MCF 10A (cell line): ENCODE data around the gene XK. TPM values are rescaled to one million over a fixed set of nuclear protein-coding genes. Genes with fewer than 3 reads are reported as not detected.

Experiments used
- BruUV-seq: library from RNA; stranded (reverse); fragments of 400-500 nt; replicated peaks from 2 replicates; lab custom pipeline; 2021; lab: Mats Ljungman, UMichigan
- CTCF ChIA-PET: fragments of 300-600 bp; sonication (Branson Sonifier 250); formaldehyde crosslinking; extraction: SDS; loops from one replicate; lab custom pipeline; 2021; ENCODE audit warnings: antibody characterized with exemption, inconsistent platforms; lab: Yijun Ruan, JAX
- POLR2A ChIA-PET: fragments of 300-600, 350-650 bp; sonication (Branson Sonifier 250); formaldehyde crosslinking; extraction: SDS; loops from one replicate; lab custom pipeline; 2020; ENCODE audit warnings: antibody characterized with exemption, inconsistent platforms; lab: Yijun Ruan, JAX
- DNase-seq: peaks from one replicate; pipeline ENCODE4 v3.0.0-alpha.2; 2018; ENCODE audit not compliant: unreplicated experiment
- H3K27ac Mint-ChIP-seq: one replicate; pipeline ENCODE4 v1.8.0; 2022; ENCODE audit warnings: mild to moderate bottlenecking, low read depth, mixed read lengths; ENCODE audit not compliant: unreplicated experiment
- H3K27me3 Mint-ChIP-seq: one replicate; pipeline ENCODE4 v1.8.0; 2022; ENCODE audit warnings: mixed read lengths; ENCODE audit not compliant: insufficient read depth, unreplicated experiment
- H3K36me3 Mint-ChIP-seq: one replicate; pipeline ENCODE4 v1.8.0; 2022; ENCODE audit warnings: mild to moderate bottlenecking, moderate library complexity, mixed read lengths; ENCODE audit not compliant: insufficient read depth, unreplicated experiment
- H3K4me1 Mint-ChIP-seq: one replicate; pipeline ENCODE4 v1.8.0; 2022; ENCODE audit warnings: mixed read lengths; ENCODE audit not compliant: insufficient read depth, unreplicated experiment
- H3K4me3 Mint-ChIP-seq: one replicate; pipeline ENCODE4 v1.8.0; 2022; ENCODE audit warnings: mild to moderate bottlenecking, moderate library complexity, mixed read lengths; ENCODE audit not compliant: unreplicated experiment
- H3K9me3 Mint-ChIP-seq: one replicate; pipeline ENCODE4 v1.8.0; 2022; ENCODE audit warnings: mixed read lengths; ENCODE audit not compliant: unreplicated experiment
- CTCF ChIP-seq: fragments of 200-600 bp; IDR thresholded peaks from one replicate; pipeline ENCODE4 v1.8.0; 2022; ENCODE audit warnings: antibody characterized with exemption, mild to moderate bottlenecking; ENCODE audit not compliant: unreplicated experiment
- intact Hi-C: fragments of 100-400 bp; cut with micrococcal nuclease; formaldehyde crosslinking; loops from 2 replicates; pipeline ENCODE4 v1.14.1; 2022
- total RNA-seq: library from RNA; stranded (reverse); gene quantifications from 2 replicates; pipeline ENCODE4 v1.2.3, GENCODE V29; 2022

XK gene
- total RNA-seq, 1 experiment from 2014 or later, result 0.63 TPM

- intact Hi-C loops, result no loop called here
- ChIA-PET CTCF (no interaction called here), POLR2A (no interaction called here)
- H3K27ac Mint-ChIP-seq, result no peak overlapping the region
- no TSS peak for BruUV-seq
- H3K36me3 Mint-ChIP-seq, result no peaks in the 10 kb centered on the region
- no peak for DNase-seq
- TF ChIP-seq CTCF, result no peak
- no peaks in the 10 kb centered on the region for H3K4me1 Mint-ChIP-seq
- no peaks in the 10 kb centered on the region for H3K9me3 Mint-ChIP-seq
- peaks cover 27% of the 10 kb centered on the region for H3K27me3 Mint-ChIP-seq
- H3K4me3 Mint-ChIP-seq, result no peak overlapping the region
Measured at GRCh38 chrX:37677765-37678164, 7.8 kb upstream of the XK start.

GRCh38 chrX:37678574-37678973 lies 7.0 kb upstream of the XK start:
- no peak overlapping the region for H3K4me3 Mint-ChIP-seq
- H3K27ac Mint-ChIP-seq, result no peak overlapping the region
- no peak for TF ChIP-seq CTCF
- no peaks in the 10 kb centered on the region for H3K9me3 Mint-ChIP-seq
- H3K36me3 Mint-ChIP-seq, result no peaks in the 10 kb centered on the region
- ChIA-PET CTCF (interaction anchor here (0.6 kb wide), 1 partner anchor 109 kb away, joined by 6 read pairs; no protein-coding TSS in a partner anchor), POLR2A (no interaction called here)
- H3K27me3 Mint-ChIP-seq, result peaks cover 19% of the 10 kb centered on the region
- intact Hi-C loops, result no loop called here
- BruUV-seq, result no TSS peak
- DNase-seq, result no peak
- no peaks in the 10 kb centered on the region for H3K4me1 Mint-ChIP-seq

GRCh38 chrX:37679230-37679629 lies 6.4 kb upstream of the XK start:
- Mint-ChIP-seq H3K4me3 (no peak overlapping the region), H3K36me3 (no peaks in the 10 kb centered on the region), H3K4me1 (no peaks in the 10 kb centered on the region), H3K9me3 (no peaks in the 10 kb centered on the region), H3K27ac (no peak overlapping the region), H3K27me3 (peaks cover 17% of the 10 kb centered on the region)
- intact Hi-C loops, result no loop called here
- BruUV-seq, result no TSS peak
- no peak for DNase-seq
- CTCF ChIA-PET, result interaction anchor here (0.6 to 0.9 kb wide), 2 partner anchors 109 to 498 kb away, joined by 3 to 6 read pairs; no protein-coding TSS in a partner anchor
- TF ChIP-seq CTCF, result no peak
- POLR2A ChIA-PET, result no interaction called here

- no peak for TF ChIP-seq CTCF
- H3K9me3 Mint-ChIP-seq, result no peaks in the 10 kb centered on the region
- H3K27ac Mint-ChIP-seq, result peak overlapping the region; percentile 47
- no peak for DNase-seq
- CTCF ChIA-PET, result interaction anchor here (0.9 kb wide), 1 partner anchor 498 kb away, joined by 3 read pairs; no protein-coding TSS in a partner anchor
- H3K36me3 Mint-ChIP-seq, result no peaks in the 10 kb centered on the region
- no peak overlapping the region for H3K4me3 Mint-ChIP-seq
- POLR2A ChIA-PET, result no interaction called here
- intact Hi-C loops, result no loop called here
- H3K4me1 Mint-ChIP-seq, result no peaks in the 10 kb centered on the region
- BruUV-seq, result no TSS peak
- H3K27me3 Mint-ChIP-seq, result peaks cover 17% of the 10 kb centered on the region
Measured at GRCh38 chrX:37679888-37680287, 5.7 kb upstream of the XK start.
